IPS DF 19.7 (cell line): ENCODE results near the gene PRR36.

Experiments
- DNase-seq: peaks from one replicate; pipeline ENCODE4 v3.0.0-alpha.2; 2013; ENCODE audit warnings: low read depth, low spot score

PRR36 gene

GRCh38 chr19:7820588-7820987 is 53.6 kb downstream of the PRR36 start:
- DNase-seq: no peak

GRCh38 chr19:7819337-7819736 is 54.9 kb downstream of the PRR36 start:
- DNase-seq: no peak

GRCh38 chr19:7818806-7819205 is 55.4 kb downstream of the PRR36 start:
- DNase-seq: no peak
